Measurements from ENCODE around the gene TEX9.

Gene TEX9

GRCh38 chr15:56445746-56446145 lies 80.5 kb downstream of the TEX9 start:
- Histone ChIP-seq H3K4me3 (ENCODE audit: low read depth, low read length) (no peak overlapping the region), H3K4me1 (no peaks in the 10 kb centered on the region), H3K9me3 (no peaks in the 10 kb centered on the region), H3K36me3 (no peaks in the 10 kb centered on the region), H3K27me3 (no peaks in the 10 kb centered on the region)
- TF ChIP-seq, protein P1, sequence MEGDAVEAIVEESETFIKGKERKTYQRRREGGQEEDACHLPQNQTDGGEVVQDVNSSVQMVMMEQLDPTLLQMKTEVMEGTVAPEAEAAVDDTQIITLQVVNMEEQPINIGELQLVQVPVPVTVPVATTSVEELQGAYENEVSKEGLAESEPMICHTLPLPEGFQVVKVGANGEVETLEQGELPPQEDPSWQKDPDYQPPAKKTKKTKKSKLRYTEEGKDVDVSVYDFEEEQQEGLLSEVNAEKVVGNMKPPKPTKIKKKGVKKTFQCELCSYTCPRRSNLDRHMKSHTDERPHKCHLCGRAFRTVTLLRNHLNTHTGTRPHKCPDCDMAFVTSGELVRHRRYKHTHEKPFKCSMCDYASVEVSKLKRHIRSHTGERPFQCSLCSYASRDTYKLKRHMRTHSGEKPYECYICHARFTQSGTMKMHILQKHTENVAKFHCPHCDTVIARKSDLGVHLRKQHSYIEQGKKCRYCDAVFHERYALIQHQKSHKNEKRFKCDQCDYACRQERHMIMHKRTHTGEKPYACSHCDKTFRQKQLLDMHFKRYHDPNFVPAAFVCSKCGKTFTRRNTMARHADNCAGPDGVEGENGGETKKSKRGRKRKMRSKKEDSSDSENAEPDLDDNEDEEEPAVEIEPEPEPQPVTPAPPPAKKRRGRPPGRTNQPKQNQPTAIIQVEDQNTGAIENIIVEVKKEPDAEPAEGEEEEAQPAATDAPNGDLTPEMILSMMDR (IDR thresholded peaks at IDR 0.05; ENCODE audit: low read depth, low read length): no peak
- DNase-seq: no peak

DNA sequence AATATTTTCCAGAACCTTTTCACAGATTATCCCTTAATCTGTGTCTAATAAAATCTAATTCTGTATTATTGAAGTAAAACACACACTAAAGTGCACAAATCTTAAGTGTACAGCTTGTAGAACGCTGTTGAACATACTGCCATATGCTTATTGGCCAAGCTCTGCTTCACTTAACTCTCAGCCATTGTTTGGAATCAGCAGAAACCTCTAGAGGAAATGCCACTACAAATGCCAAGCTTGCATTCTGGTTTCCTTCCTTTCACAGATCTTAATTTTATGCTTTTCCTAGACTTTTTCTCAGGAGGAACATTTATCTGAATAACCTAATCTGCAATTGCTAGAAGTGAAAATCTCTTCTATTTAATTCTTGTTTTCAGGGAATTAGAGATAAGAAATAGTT lies 89.6 kb downstream of the TEX9 start:
- no peak for DNase-seq
- TF ChIP-seq, protein P1 (IDR thresholded peaks at IDR 0.05; ENCODE audit: low read depth, low read length): no peak
- Histone ChIP-seq H3K27me3 (no peaks in the 10 kb centered on the region), H3K4me1 (peaks cover 4% of the 10 kb centered on the region; the same call in 1 of the 2 replicates), H3K4me3 (ENCODE audit: low read depth, low read length) (no peak overlapping the region), H3K36me3 (no peaks in the 10 kb centered on the region), H3K9me3 (no peaks in the 10 kb centered on the region)

DNA sequence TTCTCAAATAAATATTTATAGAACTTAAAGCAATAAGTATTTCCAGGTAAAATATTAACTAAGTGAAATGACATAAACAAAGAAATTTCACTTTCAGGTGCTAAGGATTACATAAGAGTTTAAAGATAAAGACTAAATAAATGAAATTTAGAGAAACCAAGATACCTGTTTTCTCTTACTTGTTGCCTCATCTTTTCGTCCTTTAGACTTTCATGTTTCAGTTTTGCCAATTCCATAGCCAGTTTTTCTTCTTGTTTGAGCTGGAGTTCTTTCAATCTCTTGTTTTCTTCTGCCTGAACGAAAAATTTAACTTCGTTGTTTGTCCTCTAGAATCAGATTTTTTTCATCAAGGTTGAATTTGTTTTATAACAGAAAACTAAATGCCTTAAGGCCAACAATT lies 91.0 kb downstream of the TEX9 start:
- Histone ChIP-seq H3K27me3 (no peaks in the 10 kb centered on the region), H3K4me1 (peaks cover 4% of the 10 kb centered on the region; the same call in 1 of the 2 replicates), H3K9me3 (no peaks in the 10 kb centered on the region), H3K36me3 (no peaks in the 10 kb centered on the region), H3K4me3 (ENCODE audit: low read depth, low read length) (no peak overlapping the region)
- TF ChIP-seq, protein P1 (IDR thresholded peaks at IDR 0.05; ENCODE audit: low read depth, low read length): no peak
- no peak for DNase-seq

- Histone ChIP-seq H3K4me1 (peaks cover 4% of the 10 kb centered on the region; the same call in 1 of the 2 replicates), H3K36me3 (no peaks in the 10 kb centered on the region), H3K27me3 (no peaks in the 10 kb centered on the region), H3K4me3 (ENCODE audit: low read depth, low read length) (no peak overlapping the region), H3K9me3 (no peaks in the 10 kb centered on the region)
- DNase-seq: no peak
- TF ChIP-seq, protein P1 (IDR thresholded peaks at IDR 0.05; ENCODE audit: low read depth, low read length): no peak
Observed at GRCh38 chr15:56459096-56459495, 93.9 kb downstream of the TEX9 start.

- TF ChIP-seq, protein P1 (IDR thresholded peaks at IDR 0.05; ENCODE audit: low read depth, low read length): no peak
- Histone ChIP-seq H3K27me3 (no peaks in the 10 kb centered on the region), H3K4me1 (peaks cover 4% of the 10 kb centered on the region; the same call in 1 of the 2 replicates), H3K9me3 (no peaks in the 10 kb centered on the region), H3K4me3 (ENCODE audit: low read depth, low read length) (no peak overlapping the region), H3K36me3 (no peaks in the 10 kb centered on the region)
- DNase-seq: no peak
Observed at GRCh38 chr15:56460071-56460470, 94.8 kb downstream of the TEX9 start.

GRCh38 chr15:56460947-56461346 lies 95.7 kb downstream of the TEX9 start:
- H3K4me3 ChIP-seq (ENCODE audit: low read depth, low read length): no peak overlapping the region
- no peak for DNase-seq
- H3K9me3 ChIP-seq: no peaks in the 10 kb centered on the region
- TF ChIP-seq, protein P1 (IDR thresholded peaks at IDR 0.05; ENCODE audit: low read depth, low read length): no peak
- H3K4me1 ChIP-seq: no peaks in the 10 kb centered on the region
- H3K36me3 ChIP-seq: no peaks in the 10 kb centered on the region
- H3K27me3 ChIP-seq: no peaks in the 10 kb centered on the region
